T-helper 1 cell treated with Interleukin-12 subunit alpha and Interleukin-12 subunit beta and Interleukin-4 antibody, amounts not matched to agents 30 ng/mL and 1 ng/mL, for 36 hours (primary cell): ENCODE data around the gene INIP. TPM values are rescaled to one million over a fixed set of nuclear protein-coding genes. Genes with fewer than 3 reads are reported as not detected.
"Not testable (repeated sequence)": the region's sequence is repeated elsewhere in the genome, so short reads cannot be mapped to it uniquely, and the experiment has no call there.

ENCODE experiments used
- intact Hi-C: fragments of 100-400 bp; cut with micrococcal nuclease; formaldehyde crosslinking; loops from one replicate; pipeline ENCODE4 v1.15.1; 2024
- total RNA-seq: library from RNA; stranded (reverse); gene quantifications from 2 replicates; pipeline ENCODE4 v1.2.3, GENCODE V29; 2022

Gene INIP
- total RNA-seq, 1 donor from 2014 or later, result 33.5 TPM

DNA sequence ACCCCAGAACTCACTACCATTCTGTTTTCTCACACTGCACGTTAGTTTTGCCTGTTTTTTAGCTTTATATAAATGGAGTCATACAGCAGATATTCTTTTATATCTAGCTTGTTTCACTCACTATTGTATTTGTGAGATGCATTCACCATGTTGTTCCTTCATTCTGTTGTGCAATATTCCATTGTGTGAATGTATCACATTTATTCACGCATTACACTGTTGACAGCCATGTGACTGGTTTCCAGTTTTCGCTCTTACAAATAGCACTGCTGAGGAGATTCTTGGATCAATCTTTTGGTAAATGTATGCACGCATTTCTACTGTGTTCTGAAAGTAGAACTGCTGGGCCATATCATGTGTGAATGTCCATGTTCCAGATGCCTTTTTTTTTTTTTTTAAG is 26.3 kb upstream of the INIP start:
- intact Hi-C loops, result no loop called here

- intact Hi-C loops, result no loop called here
These were observed 25.4 kb upstream of the INIP start for GRCh38 chr9:112743216-112743836.

DNA sequence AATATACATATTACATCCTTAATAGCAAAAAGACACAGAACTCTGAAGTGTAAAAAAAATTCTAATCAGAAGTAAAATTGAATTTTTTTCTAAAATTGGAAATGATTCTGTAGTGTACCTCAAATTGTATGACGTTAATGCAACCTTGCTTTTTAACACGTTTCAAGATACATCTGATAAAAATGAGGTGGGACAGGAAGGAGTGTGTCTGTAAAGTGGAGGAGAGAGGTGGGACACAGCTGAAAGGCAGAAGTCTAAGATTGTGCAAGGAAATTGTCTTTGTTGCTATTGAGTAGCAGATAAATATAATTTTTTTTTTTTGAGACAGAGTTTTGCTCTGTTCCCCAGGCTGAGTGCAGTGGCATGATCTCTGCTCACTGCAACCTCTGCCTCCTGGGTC is 17.0 kb upstream of the INIP start:
- intact Hi-C loops, result no loop called here

- intact Hi-C loops, result no loop called here
These were observed 14.1 kb upstream of the INIP start for GRCh38 chr9:112731971-112732370.

DNA sequence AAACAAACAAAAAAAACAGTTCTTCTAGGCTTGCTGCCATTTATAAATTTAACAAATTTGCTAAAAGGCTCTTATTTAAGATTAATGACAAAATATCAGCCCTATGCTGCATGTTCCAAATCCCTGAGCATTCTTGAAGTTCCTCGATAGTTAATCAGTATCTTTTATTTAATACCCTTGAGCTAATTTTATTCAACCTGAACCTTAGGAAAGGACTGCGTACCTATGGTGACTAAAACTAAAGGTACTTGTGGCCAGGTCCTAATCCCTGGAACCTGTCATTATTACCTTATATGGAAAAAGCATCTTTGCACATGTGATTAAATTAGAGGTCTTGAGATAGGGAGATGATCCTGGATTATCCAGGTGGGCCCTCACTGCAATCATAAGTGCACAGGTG is 10.5 kb upstream of the INIP start:
- intact Hi-C loops, result no loop called here

GRCh38 chr9:112726428-112726827 is 8.5 kb upstream of the INIP start:
- intact Hi-C loops, result no loop called here

GRCh38 chr9:112725961-112726360 is 8.0 kb upstream of the INIP start:
- intact Hi-C loops, result no loop called here

DNA sequence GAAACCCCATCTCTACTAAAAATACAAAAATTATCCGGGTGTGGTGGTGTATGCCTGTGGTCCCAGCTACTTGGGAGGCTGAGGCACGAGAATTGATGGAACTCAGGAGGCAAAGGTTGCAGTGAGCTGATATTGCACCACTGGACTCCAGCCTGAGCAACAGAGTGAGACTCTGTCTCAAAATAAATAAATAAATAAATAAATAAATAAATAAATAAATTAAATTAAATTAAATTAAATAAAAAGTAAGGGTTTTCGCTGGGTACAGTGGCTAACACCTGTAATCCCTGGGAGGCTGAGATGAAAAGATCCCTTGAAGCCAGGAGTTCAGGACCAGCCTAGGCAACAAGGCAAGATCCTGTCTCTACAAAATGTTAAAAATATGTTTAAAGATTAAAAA is 4.8 kb upstream of the INIP start:
- intact Hi-C loops, result not testable (repeated sequence)

GRCh38 chr9:112720113-112720780 is 2.3 kb upstream of the INIP start:
- intact Hi-C loops, result no loop called here

DNA sequence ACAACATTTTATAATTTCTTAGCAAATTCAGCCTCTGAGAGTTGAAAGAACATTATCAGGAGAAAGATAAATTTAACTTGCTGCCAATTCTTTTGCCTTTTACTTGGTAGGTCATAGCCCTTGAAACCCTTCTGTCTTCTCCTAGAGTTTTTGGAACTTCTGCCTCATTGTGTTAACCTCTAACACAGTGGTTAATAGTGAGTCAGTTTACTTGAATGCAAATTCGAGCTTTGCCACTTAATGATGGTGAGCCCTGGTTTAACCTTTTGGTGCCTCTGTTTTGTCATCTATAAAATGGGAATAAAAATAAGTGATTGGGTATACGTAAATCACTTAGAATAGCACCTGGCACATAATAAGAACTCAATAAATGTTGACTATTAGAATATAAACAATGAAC is 1.8 kb upstream of the INIP start:
- intact Hi-C loops, result loop anchor here (2.0 to 5.0 kb wide), 5 partner anchors 503 to 1668 kb away; partner anchors contain the start of genes AKNA and ALAD

DNA sequence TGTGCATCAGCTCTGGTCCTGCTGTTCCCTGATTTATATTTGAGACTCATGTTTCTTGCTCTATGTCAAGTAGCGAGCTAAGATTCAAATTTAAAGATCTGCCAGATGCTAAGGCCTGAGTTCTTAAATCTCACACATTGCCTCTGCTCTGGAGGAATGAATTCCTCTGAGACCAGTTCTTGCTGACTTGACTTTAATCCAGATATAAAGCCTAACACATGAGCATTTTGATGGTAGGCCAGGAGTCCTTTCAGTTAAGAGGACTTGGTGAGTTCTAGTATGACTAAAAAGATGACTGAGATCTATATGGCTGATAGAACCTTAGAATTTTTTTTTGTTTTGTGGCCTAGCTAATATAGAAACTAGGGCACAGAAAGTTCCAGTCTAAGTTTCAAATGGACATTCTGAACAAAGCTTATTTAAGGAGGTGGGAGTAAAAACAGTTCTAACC is 1.3 kb upstream of the INIP start:
- intact Hi-C loops, result loop anchor here (2.0 to 5.0 kb wide), 5 partner anchors 504 to 1668 kb away; partner anchors contain the start of genes AKNA and ALAD

GRCh38 chr9:112712678-112713077 is 5.2 kb downstream of the INIP start:
- intact Hi-C loops, result no loop called here

GRCh38 chr9:112711050-112711689 is 6.7 kb downstream of the INIP start:
- intact Hi-C loops, result no loop called here

DNA sequence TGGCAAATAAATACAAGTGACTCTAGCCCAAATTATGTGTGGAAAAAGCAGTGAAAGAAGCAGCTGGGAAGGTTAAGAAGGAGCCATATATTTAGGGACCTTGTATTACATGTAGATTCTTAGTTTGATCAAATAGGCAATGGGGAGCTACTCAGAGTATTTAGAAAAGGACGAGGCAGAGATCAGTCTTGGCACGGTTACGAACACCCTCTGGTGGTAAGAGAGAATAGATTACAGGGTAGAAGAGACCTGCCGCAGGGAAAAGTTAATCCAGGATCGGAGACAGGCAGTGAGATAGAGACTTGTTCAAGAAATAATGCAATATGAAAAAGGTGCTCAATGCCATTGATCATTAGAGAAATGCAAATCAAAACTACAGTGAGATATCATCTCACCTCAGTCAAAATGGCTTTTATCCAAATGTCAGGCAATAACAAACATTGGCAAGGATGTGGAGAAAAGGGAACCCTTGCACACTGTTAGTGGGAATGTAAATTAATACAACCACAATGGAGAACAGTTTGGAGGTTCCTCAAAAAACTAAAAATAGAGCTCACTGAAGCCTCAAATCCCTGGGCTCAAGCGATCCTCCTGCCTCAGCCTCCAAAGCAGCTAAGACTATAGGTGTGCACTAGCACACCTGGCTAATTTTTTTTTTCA is 12.0 kb downstream of the INIP start:
- intact Hi-C loops, result no loop called here

GRCh38 chr9:112703304-112703703 is 14.6 kb downstream of the INIP start:
- intact Hi-C loops, result no loop called here

GRCh38 chr9:112700085-112700484 is 17.8 kb downstream of the INIP start:
- intact Hi-C loops, result no loop called here

DNA sequence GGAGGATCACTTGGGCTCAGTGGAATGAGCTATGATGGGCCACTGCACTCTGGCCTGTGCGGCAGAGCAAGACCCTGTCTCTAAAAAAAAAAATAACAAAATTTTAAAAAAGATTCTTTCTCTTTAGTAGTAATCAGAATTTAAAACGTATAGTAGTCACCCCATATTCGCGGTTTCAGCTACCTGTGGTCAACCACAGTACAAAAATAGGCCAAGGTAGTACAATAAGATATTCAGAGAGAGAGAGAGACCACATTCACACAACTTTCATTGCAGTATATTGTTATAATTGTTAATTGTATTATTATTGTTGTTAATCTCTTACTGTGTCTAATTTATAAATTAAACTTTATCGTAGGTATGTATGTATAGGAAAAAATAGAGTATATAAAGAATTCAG is 18.7 kb downstream of the INIP start:
- intact Hi-C loops, result no loop called here

- intact Hi-C loops, result no loop called here
These were observed 21.5 kb downstream of the INIP start for GRCh38 chr9:112696461-112696860.

DNA sequence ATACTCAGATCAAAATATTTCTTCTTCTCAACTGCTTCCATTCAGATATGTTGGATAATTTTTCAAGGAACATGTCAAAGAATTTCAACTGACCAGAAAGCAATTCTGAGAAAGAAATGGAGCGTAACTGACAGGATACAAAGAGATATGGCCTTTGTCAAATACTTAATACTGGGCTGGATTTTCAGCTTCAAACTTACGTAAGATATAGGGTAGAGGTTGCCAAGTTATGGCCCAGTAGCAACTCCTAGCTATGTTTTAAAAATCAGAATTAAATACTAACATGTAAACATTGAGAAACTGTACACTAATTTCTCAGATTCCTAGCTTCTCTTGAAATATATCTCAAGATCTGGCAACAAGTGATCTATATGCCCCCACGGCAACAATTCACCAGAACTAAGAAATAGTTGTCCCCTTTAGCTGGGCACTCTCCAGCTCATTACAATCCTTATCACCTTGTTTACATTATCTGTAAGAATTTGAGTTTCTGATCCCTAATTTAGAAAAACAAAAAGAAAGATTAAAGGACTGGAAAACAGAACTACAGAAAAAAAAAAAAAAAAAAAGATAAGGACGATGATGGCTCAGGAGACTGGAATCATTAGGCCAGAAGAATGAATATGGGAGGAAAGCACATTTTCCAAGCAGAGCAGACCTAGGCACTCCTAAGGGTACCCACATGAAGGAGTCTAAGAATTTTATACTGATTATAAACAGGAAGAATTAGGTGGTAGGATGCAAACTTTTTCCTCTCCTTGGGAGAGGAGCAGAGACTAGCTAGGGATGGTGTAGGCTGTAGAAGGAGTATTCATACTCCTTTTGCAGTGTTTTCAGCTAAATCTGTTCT is 23.0 kb downstream of the INIP start:
- intact Hi-C loops, result loop anchor here (5.0 kb wide), 1 partner anchor 97 kb away; no protein-coding TSS in a partner anchor

DNA sequence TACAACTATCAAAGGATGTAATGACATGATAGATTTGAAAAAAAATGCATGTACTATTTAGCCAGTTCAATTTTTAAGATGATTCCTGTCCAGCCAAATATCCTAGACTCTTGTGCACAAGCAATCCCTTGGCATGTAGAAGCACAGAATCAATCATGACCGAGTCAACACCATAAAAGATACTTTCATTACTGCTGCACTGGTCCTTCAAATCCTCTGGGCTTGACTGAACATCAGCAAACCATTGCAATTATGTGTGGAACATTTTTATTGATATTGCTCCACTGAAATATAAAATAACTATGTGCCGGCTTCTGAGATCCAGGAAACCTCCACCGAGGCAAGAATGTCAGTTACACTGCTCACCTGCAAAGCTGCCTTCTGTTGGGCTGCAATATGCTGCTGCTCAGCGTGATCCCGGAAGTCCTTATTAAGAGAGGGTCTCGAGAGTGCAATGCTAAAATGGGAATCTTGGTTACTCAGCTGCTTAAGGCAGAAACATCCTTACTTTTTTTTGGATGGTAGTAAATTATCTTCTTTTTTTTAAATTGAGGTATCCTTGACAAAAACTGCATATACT is 28.7 kb downstream of the INIP start:
- intact Hi-C loops, result no loop called here
